AG04450 (cell line): ENCODE results near the gene YPEL2. TPM values are rescaled to one million over a fixed set of nuclear protein-coding genes. Genes with fewer than 3 reads are reported as not detected.

Experiments
- CTCF ChIA-PET: fragments of 300-600, 350-600 bp; formaldehyde crosslinking; extraction: SDS; loops from one replicate; lab custom pipeline; 2022; ENCODE audit warnings: antibody characterized with exemption, inconsistent platforms; lab: Charles Lee
- POLR2A ChIA-PET: fragments of 350-600 bp; formaldehyde crosslinking; extraction: SDS; loops from one replicate; lab custom pipeline; 2021; ENCODE audit warnings: antibody characterized with exemption, inconsistent platforms; lab: Yijun Ruan, JAX
- DNase-seq: peaks from one replicate; pipeline ENCODE4 v3.0.0-alpha.2; 2011; ENCODE audit warnings: low read depth, low spot score
- H3K27ac ChIP-seq: one replicate; pipeline ENCODE4 v1.5.1; 2012; ENCODE audit warnings: low read depth, low read length, control low read depth
- H3K27me3 ChIP-seq: one replicate; pipeline ENCODE4 v1.6.0; 2012; ENCODE audit warnings: low read length; ENCODE audit not compliant: control insufficient read depth, insufficient read depth
- H3K4me3 ChIP-seq: 2 replicates; pipeline ENCODE4 v1.5.1; 2011; ENCODE audit warnings: mild to moderate bottlenecking, low read depth, low read length, control low read depth
- H3K9me3 ChIP-seq: 2 replicates; pipeline ENCODE4 v1.5.1; 2012; ENCODE audit warnings: low read length; ENCODE audit not compliant: control insufficient read depth, insufficient read depth
- polyA plus RNA-seq: library from polyadenylated mRNA; depleted of rRNA; stranded (reverse); fragments of >200 nt; gene quantifications from 2 replicates; pipeline ENCODE4 v1.2.3, GENCODE V29; 2011
- TF ChIP-seq, protein P1 (sequence below): IDR thresholded peaks from 2 replicates; pipeline ENCODE4 v1.5.1; 2011; ENCODE audit warnings: low read depth, low read length, control low read depth, inconsistent platforms

The YPEL2 gene
- polyA plus RNA-seq, 1 experiment: 7.7 TPM

DNA sequence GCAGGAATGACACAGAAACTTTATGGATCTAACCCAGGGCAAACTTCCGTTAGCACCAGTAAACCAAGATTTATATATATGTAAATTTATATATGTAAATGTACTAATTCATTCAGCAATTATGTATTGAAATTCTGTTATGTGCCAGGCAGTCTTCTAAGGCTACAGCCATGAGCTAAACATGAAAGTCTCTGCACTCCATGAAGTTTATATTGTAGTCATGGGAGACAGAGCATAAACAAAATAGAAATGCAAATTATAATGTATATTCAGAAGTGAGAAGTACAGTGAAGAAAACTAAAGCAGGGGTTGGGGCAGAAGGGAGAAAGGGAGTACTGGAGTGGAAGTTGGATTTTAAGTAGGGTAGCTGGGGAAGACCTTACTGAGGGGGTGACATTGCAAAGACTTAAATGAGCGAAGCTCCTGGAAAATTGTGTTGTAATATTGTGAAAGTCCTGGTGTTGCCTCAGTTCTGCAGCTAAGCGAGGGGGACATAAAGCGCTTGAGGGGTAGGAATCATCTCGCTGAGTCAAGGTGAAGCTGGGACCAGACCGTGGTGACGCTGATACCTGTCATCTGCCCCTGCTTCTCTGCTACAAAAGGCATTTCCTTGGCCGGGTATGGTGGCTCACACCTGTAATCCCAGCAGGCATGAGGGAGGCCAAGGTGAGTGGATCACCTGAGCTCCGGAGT lies 64.8 kb downstream of the YPEL2 start:
- H3K27me3 ChIP-seq: no peaks in the 10 kb centered on the region
- H3K9me3 ChIP-seq: no peaks in the 10 kb centered on the region
- CTCF ChIA-PET: no interaction called here
- H3K27ac ChIP-seq: no peak overlapping the region
- no peak overlapping the region for H3K4me3 ChIP-seq
- no peak for DNase-seq
- TF ChIP-seq, protein P1, sequence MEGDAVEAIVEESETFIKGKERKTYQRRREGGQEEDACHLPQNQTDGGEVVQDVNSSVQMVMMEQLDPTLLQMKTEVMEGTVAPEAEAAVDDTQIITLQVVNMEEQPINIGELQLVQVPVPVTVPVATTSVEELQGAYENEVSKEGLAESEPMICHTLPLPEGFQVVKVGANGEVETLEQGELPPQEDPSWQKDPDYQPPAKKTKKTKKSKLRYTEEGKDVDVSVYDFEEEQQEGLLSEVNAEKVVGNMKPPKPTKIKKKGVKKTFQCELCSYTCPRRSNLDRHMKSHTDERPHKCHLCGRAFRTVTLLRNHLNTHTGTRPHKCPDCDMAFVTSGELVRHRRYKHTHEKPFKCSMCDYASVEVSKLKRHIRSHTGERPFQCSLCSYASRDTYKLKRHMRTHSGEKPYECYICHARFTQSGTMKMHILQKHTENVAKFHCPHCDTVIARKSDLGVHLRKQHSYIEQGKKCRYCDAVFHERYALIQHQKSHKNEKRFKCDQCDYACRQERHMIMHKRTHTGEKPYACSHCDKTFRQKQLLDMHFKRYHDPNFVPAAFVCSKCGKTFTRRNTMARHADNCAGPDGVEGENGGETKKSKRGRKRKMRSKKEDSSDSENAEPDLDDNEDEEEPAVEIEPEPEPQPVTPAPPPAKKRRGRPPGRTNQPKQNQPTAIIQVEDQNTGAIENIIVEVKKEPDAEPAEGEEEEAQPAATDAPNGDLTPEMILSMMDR: no peak
- POLR2A ChIA-PET: no interaction called here

DNA sequence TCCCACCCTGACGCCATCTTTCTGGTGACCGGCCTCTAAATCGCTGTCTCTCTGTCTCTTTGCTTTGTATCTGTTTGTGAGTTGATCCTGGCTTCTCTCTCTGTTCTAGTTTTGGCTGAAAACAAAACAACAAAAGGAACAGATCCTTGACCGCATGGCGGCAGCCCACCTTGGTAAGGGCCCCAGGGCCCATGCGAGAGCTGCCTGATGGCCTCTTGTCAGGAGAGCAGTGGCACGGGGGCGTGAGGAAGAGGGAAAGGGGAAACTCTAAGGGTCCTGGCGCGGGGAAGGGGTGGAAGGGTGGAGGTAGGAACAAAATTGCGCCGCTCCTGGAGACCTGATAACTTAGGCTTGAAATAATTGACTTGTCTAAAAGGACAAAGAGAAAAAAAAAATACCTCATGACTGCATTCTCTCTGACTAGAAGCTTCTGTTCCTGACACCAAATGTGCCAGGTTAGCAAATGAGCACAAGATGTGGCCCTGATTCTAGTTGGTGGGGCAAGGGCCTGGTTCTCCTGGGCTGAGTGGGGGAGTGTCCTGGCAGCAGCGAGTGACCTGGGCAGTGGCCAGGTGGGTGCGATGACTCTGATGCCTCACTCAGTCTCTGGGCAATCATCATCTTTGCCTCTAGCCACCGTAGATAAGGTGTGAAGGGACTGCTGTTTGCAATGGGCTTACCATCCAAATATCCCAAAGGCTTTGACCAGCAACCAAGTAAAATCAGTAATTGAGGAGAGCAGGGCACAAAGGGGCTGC lies 66.0 kb downstream of the YPEL2 start:
- H3K27ac ChIP-seq: no peak overlapping the region
- no peaks in the 10 kb centered on the region for H3K9me3 ChIP-seq
- DNase-seq: no peak
- H3K27me3 ChIP-seq: no peaks in the 10 kb centered on the region
- H3K4me3 ChIP-seq: no peak overlapping the region
- ChIA-PET CTCF (no interaction called here), POLR2A (no interaction called here)
- TF ChIP-seq, protein P1: no peak

DNA sequence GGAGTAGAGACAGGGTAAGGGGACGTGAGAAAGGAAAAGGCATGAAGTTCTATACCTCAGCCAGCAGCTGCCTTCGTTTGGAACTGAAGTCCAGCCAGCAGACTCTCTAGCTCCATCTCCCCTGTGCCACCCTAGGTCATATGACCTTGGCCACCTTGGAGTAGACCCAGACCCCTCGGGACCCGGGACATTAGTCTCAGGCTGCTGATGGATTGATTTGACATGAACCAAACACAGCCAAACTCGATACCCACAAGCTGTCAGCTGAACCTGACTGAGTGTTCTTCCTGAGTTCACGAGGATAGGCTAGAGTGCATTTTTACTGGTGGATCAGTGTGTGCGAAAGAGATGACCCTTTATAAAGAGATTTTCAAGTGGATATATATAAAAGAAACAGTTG lies 68.5 kb downstream of the YPEL2 start:
- no peaks in the 10 kb centered on the region for H3K9me3 ChIP-seq
- POLR2A ChIA-PET: no interaction called here
- no peaks in the 10 kb centered on the region for H3K27me3 ChIP-seq
- CTCF ChIA-PET: no interaction called here
- TF ChIP-seq, protein P1: no peak
- H3K4me3 ChIP-seq: no peak overlapping the region
- no peak for DNase-seq
- H3K27ac ChIP-seq: no peak overlapping the region

DNA sequence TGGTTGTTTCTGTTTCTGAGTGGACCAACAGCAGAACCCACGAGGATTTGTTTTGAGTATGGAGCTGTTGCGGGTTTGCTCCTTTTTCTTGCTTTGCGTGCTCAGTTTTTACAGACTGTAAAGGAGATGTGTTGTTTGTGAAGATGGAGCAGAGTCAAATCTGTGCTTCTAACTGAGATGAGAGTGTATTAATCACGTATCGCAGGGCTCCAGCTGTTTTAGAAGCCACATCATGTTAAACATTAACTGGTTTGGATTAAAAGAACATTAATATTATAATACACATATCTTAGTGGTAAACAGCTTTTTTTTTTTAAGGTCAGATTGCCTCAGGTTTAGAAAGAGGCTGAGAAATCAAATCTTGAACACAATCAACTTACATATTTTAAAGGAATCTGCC lies 69.4 kb downstream of the YPEL2 start:
- CTCF ChIA-PET: interaction anchor here (0.6 to 2.3 kb wide), 2 partner anchors 13 to 71 kb away, joined by 4 to 12 read pairs; no protein-coding TSS in a partner anchor
- H3K4me3 ChIP-seq: no peak overlapping the region
- H3K27ac ChIP-seq: no peak overlapping the region
- no peaks in the 10 kb centered on the region for H3K27me3 ChIP-seq
- no peak for DNase-seq
- TF ChIP-seq, protein P1: no peak
- H3K9me3 ChIP-seq: no peaks in the 10 kb centered on the region
- POLR2A ChIA-PET: interaction anchor here (0.7 kb wide), 1 partner anchor 39 kb away, joined by 3 read pairs; no protein-coding TSS in a partner anchor

DNA sequence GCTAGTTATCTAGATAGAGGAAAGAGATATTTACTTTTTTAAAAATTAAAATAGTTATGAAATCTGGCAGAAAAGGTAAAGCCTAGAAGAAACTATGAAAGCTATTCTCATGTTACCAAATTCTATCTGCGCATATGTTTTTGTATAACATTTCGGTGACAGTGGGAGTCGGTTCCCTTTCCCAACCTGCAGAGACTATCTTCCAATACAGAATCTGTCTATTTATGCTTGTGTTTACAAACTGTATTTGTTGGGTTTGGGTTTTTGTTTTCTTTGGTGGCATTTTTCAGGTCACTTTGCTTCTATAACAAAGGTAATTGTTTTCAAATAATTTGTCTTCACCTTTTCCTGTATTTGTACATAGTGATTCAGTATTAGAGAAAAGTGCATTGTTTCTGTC lies 69.8 kb downstream of the YPEL2 start:
- no peak overlapping the region for H3K4me3 ChIP-seq
- no peak for DNase-seq
- H3K27me3 ChIP-seq: no peaks in the 10 kb centered on the region
- ChIA-PET POLR2A (interaction anchor here (0.7 kb wide), 1 partner anchor 39 kb away, joined by 3 read pairs; no protein-coding TSS in a partner anchor), CTCF (interaction anchor here (0.6 to 2.3 kb wide), 4 partner anchors 13 to 129 kb away, joined by 3 to 12 read pairs (median 4); no protein-coding TSS in a partner anchor)
- no peak overlapping the region for H3K27ac ChIP-seq
- H3K9me3 ChIP-seq: no peaks in the 10 kb centered on the region
- TF ChIP-seq, protein P1: no peak
